ENCODE measurements around the gene DMD.

DMD gene

DNA sequence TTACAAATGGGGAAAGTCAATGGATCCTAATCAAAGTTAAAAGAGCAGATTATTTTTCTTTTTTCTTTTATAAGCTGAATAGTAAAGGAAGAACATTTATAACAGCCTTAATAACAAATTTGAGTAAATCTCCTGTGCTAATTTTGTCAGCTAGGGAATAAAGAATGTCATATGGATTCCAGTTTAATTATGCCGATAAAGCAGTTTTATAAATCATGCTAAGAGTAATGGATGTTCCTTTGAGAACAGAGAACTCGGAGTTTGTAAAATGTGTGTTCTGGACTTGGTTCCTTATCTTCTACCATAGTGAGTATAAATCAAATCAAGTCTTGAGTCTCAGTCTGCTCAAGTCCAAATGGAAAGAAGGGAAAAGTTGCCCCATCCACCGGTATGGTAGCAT, 1959.2 kb downstream of the DMD start:
- no peak for DNase-seq

DNA sequence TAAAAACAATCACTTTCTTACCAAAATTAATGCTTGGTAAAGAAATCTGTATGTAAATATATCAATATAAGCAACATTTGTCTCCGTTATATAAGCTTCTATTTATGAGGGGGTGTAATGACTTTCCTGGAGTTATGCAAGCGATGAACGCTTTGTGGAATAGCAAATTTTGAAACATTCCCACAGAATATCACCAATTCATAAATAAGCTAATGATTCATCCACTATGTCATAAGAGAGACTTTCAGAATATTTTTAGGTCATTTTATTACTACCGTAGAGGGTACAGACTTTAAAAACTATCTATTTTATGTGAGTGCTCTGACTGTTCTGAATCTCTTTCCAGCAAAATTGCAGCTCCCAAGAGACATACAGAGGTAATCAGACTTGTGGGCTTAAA, 1960.0 kb downstream of the DMD start:
- no peak for DNase-seq

DNA sequence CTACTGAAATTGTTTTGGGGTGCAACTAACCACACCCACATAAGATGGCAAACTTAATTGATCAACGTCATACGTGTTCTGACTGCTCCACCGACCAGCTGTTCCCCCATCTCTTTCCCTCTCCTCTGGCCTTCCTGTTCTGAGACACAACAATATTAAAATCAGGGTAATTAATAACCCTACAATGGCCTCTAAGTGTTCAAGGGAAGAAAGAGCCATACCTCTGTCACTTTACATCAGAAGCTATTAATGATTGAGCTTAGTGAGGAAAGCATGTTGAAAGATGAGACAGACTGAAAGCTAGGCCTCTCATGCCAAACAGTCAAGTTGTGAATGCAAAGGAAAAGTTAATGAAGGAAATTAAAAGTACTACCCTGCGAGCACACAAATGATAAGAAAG, 1965.6 kb downstream of the DMD start:
- no peak for DNase-seq

DNA sequence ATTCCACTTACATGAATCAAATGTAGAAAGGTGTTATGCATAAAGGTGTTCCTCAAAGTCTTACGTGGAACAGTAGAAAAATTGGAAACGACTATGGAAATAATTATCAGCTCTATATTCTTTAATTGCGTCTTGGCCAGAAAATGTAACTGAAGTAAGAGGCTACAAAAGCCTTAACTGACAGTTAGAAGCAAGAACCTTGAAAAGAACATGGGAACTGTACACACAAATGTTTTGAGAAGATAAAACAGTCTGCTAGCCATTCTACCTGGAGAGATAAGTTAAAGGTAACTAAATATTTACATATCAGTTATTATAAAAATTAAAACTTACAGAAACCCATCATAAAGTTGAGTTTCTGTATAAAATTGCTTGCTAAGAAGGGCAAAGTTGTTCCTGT, 1967.5 kb downstream of the DMD start:
- no peak for DNase-seq

DNA sequence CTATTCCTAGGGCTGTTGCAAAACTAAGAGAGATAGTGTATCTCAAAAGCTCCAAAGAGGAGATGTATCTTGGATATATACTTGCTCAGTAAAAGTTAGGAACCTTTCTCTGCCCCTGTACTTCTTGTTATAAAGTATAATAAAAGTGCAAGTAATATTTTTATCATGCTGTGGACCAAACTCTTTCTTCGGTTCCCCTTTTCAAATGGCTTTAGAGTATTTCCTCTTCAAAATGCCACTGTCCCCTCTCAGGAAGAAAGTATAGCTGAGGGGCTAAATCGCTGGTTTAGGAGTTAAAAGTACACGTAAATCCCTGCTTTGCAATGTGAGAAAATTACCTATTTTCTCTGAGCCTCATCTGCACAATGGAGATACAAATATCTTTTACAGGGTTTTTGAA, 1970.4 kb downstream of the DMD start:
- no peak for DNase-seq

DNA sequence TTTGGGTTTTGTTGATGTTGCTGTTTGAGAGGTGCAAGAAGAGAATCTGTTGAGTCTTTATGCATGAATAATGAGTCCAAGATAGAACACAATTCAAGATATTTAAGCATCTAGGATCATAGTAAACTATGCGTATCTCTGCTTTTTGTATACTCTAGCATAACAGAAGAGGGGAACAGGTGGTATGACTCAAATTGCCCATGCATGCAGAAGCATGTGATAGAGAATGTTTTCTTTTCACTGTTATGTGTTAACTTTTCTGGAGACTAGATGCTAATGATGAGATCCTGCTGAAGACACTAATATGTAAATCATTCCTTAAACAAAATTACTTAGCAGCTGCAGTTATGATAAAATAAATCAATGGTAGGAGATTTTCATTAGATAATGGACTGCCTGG, 1974.2 kb downstream of the DMD start:
- no peak for DNase-seq

GRCh38 chrX:31236231-31236630, 1975.1 kb downstream of the DMD start:
- no peak for DNase-seq

DNA sequence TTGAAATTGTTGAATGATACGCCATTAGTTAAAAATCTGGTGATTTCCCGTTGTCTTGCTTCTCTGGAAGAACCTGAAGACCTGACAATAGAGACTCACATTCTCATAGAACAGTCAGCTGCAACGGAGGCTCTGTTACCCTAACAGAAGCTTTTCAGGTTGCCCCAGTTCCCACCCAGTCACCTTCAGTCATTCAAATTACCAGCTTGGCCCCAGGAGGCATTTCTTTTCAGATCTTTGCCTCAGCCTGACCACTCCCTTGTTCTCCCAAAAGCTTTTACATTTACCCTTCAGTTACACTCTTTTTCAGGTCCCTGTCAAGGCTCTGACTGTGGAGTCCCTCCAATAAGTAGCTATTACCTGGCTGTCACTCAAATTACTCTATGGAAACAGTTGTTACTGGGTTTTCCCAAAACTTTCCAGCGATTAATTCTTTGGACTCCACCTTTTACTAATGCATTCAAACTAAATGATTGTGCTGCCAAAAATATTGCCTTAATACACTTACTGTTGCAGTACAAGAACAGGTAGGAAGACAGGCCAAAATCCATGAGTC, 1977.3 kb downstream of the DMD start:
- DNase-seq = no peak

GRCh38 chrX:31232506-31232905, 1978.8 kb downstream of the DMD start:
- DNase-seq = no peak

DNA sequence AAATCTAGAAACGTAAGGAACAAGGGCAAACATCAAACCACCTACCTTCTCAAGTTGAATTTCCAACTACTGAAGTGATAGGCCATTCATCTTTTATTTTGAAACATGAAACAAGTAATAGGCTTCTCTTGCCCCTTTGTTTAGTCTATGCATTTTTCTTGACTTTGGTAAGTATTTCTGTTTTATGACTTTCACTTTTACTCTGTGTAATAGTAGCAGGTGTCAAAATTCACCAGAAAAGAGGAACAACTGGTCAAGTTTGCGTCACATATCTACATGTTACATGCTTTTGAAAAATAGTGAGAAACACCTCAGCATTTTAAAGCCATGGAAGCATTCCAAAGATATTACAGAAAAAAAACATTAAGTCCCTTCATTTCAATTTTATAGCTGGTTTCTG, 1982.4 kb downstream of the DMD start:
- DNase-seq = no peak

DNA sequence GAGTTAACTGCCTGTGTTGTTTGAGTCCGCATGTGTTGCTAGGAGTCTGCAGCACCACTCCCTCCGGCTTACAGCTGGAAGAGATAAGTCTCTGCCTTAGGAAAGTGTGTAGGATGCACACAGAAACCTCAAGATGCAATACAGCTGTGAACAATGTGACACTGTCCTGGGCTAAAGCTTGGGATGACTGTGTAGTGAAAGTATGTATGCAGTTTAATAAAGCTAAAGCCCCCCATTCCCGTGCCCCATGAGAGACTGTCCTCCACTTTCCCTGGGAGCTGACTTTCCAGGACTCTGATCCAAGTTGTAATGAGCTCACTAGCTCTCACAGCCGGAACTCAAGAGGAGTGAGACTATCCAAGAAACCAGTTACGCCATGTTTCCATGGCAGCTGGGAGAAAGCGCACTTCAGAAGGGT, 1982.9 kb downstream of the DMD start:
- no peak for DNase-seq

DNA sequence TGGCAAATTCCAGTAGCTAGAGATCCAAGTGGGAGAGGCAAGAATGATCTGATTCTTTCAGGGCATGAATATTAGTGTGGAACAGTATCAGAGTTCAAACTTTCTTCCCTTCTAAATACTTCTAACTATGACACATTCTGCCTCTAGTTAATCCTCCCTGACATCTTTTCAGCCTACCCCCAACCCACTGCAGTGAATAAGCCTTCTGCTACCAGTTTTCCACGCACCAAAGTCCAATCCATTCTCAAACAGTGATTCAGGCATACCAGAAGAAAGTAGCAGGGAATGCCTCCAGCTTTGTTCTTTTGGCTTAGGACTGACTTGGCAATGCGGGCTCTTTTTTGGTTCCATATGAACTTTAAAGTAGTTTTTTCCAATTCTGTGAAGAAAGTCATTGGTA, 1984.1 kb downstream of the DMD start:
- no peak for DNase-seq

DNA sequence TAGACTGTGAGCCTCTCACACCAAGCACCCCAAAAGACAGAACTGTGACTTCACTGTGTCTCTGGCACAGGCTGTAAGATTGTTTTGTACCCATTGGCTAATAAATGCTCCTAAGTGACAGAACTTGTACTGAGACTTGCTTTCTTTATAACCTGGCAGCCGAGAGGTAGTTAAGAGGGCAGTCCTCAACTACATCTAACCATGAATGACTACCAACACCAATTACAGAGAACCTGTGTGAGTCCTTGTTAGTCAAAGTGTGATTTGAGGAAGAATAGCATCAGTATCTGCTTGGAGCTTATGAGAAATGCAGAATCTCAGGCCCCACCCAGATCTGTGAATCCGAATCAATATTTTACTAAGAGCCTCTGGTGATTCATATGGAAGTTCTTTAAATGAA, 1985.5 kb downstream of the DMD start:
- no peak for DNase-seq

- no peak for DNase-seq
These were observed 1986.9 kb downstream of the DMD start for GRCh38 chrX:31224381-31225012.

- no peak for DNase-seq
These were observed 1987.5 kb downstream of the DMD start for GRCh38 chrX:31223817-31224216.

DNA sequence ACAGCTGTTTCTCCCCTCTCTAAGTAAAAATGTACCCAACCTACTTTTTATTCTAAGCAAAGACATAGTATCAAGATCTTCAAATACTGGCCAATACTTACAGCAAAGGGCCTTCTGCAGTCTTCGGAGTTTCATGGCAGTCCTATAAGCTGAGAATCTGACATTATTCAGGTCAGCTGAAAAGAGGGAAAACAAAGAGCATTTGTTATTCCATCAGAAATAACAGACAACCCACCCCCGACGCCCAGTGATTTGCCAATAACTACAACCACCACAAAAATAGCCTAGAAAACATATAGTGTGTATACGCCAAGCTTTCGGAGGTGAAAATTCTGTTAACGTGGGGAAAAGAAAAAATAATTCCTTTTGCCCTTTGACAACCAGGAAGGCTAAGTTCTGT, 1988.4 kb downstream of the DMD start:
- no peak for DNase-seq

DNA sequence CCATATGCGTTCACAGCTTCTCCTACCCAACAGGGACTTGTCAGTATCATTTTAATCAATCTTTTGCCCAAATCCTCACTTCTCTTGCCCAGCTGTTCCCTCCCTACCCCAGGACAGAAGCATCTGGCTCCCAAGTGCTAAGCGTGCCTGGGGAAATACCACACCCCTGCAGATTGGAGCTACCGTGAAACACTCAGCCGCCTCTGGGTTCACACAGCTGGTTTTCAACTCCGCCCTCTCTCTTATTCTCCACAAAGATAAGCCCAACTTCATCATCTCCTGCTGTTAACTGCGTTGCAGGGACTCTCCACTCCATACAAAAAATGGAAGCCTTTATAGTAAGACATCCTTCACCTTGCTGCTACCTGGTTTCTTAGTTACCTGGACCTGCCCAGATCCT, 1992.2 kb downstream of the DMD start:
- DNase-seq = no peak

GRCh38 chrX:31217084-31217483, 1994.3 kb downstream of the DMD start:
- no peak for DNase-seq

DNA sequence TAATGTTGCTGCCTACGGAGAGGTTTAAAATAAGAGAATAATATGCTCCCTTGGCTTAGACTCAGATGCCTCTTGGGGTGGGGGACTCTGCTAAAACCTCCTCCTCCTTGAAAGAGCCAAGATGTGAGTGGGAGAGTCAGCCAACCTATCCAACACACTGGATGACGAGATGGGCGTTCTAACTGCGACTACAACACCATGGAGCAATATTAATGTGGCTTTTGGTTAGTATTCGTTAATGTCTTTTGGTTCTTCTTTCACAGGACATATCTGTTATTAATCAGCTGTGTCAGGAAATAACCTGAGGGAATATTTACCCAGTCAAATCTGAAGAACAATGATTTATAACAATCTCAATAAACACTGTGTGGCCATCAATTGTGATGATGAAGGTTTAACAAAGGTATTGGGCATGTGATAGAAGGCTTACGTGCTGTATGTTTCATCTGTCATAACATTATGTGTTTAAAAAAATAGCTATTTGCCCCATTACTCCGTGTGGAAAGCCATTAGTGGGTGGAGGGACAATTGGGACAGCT, 1996.0 kb downstream of the DMD start:
- DNase-seq = no peak

DNA sequence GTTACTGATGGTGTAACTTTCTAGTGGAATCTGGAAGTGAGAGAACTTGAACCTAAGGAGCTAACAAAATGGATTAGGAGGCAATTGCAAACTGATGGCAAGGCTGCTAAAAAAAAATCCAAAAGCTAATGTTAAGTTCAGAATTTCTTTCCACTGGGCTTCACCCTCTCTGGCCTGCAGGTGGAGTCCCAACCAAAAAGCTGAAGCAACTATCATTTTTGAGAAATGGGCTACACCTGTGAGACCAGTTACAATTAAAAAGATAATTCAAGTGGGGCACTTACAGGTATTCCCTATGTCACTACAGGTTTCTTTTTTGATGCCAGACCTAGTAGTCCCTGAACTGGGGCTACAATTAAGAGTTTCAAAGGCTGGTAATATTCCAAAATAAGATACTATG, 1997.4 kb downstream of the DMD start:
- no peak for DNase-seq

GRCh38 chrX:31212856-31213748, 1998.2 kb downstream of the DMD start:
- no peak for DNase-seq

DNA sequence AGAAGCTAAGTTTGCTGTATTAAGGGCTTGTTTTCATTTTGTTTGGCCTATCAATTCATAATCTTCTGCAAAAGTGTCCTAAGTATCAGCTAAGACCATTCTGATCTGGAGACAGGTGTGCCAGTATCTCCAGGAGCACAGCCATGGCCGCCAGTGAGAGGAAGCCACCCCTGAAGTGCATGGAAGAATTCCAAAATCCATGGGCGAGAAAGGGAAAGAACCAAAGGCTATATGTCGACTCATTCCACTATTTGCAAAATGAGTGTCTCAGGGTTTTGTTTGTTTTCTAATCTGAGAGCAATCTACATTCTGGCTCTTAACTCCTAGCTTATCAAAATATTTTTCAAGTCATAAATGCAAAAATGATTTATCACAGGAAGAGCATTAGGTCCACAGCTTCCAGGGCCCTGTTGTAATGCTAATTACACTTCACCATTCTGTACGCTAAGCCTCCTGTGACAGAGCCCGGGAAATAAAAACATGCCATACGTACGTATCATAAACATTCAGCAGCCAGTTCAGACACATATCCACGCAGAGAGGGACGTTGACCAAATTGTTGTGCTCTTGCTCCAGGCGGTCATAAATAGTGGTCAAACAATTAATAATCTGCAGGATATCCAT, 2002.2 kb downstream of the DMD start:
- no peak for DNase-seq

- no peak for DNase-seq
These were observed 2009.8 kb downstream of the DMD start for GRCh38 chrX:31201503-31201902.

GRCh38 chrX:31200430-31200829, 2010.9 kb downstream of the DMD start:
- no peak for DNase-seq

Data from NCI-H146 (cell line).